ENCODE data around the gene ZNF519.

DNA sequence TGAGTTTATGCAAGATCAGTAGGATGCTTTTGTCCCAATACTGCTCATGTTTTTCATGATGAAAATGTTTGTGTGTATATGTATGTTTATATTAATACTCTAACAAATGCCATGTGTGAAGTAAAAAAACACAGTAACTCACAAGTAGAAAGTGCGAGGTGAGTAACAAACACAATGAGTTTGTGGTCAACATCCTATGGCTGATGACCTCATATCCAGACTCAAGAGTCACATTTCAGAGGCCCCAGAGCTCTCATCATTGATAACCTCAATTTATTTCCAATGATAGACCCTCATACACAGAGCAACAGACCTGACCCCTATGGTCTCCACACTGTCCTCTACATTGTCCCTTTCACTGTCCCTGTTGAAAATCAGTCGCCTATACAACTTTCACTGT is 34.5 kb downstream of the ZNF519 start:
- TF ChIP-seq CTCF (IDR thresholded peaks at IDR 0.05; ENCODE audit: insufficient read depth, low read length) (no peak), POLR2AphosphoS5 (IDR thresholded peaks at IDR 0.05; ENCODE audit: low read depth) (no peak), SPI1 (IDR thresholded peaks at IDR 0.05; ENCODE audit: borderline replicate concordance, low read depth) (no peak), GABPA (IDR thresholded peaks at IDR 0.05; ENCODE audit: low read depth) (no peak)
- TF ChIP-seq, protein P1, sequence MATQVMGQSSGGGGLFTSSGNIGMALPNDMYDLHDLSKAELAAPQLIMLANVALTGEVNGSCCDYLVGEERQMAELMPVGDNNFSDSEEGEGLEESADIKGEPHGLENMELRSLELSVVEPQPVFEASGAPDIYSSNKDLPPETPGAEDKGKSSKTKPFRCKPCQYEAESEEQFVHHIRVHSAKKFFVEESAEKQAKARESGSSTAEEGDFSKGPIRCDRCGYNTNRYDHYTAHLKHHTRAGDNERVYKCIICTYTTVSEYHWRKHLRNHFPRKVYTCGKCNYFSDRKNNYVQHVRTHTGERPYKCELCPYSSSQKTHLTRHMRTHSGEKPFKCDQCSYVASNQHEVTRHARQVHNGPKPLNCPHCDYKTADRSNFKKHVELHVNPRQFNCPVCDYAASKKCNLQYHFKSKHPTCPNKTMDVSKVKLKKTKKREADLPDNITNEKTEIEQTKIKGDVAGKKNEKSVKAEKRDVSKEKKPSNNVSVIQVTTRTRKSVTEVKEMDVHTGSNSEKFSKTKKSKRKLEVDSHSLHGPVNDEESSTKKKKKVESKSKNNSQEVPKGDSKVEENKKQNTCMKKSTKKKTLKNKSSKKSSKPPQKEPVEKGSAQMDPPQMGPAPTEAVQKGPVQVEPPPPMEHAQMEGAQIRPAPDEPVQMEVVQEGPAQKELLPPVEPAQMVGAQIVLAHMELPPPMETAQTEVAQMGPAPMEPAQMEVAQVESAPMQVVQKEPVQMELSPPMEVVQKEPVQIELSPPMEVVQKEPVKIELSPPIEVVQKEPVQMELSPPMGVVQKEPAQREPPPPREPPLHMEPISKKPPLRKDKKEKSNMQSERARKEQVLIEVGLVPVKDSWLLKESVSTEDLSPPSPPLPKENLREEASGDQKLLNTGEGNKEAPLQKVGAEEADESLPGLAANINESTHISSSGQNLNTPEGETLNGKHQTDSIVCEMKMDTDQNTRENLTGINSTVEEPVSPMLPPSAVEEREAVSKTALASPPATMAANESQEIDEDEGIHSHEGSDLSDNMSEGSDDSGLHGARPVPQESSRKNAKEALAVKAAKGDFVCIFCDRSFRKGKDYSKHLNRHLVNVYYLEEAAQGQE (IDR thresholded peaks at IDR 0.05; ENCODE audit: insufficient replicate concordance, low read depth): no peak

Data from HL-60 (cell line).